Tibial nerve (tissue), 4 donors: ENCODE data around the gene FAIM2. TPM values are rescaled to one million over a fixed set of nuclear protein-coding genes. Genes with fewer than 3 reads are reported as not detected.

Experiments
- DNase-seq, 2 donors: peaks; one replicate each; pipeline ENCODE4 v3.0.0-alpha.2; 2019; ENCODE audit warnings: low spot score in 2 of 2
- H3K27ac ChIP-seq, 4 donors: fragments of 200-600 bp; sonication (generic) in 3 of 4; one replicate each; pipeline ENCODE4 v1.5.1; 2017 to 2019; ENCODE audit warnings: mild to moderate bottlenecking in 1 of 4
- H3K27me3 ChIP-seq, 2 donors: fragments of 200-600 bp; sonication (generic) in 1 of 2; one replicate each; pipeline versions ENCODE4 v1.5.1 to v1.6.0; 2017 to 2019
- H3K36me3 ChIP-seq, 3 donors: fragments of 200-600 bp; sonication (generic); one replicate each; pipeline ENCODE4 v1.5.1; 2018 to 2019
- H3K4me1 ChIP-seq, 4 donors: fragments of 200-600 bp; sonication (generic) in 3 of 4; one replicate each; pipeline ENCODE4 v1.5.1; 2017 to 2019
- H3K4me3 ChIP-seq, 4 donors: fragments of 200-600 bp; sonication (generic) in 3 of 4; one replicate each; pipeline ENCODE4 v1.5.1; 2017 to 2019; ENCODE audit warnings: mild to moderate bottlenecking in 1 of 4, moderate library complexity in 1 of 4
- H3K9me3 ChIP-seq, 4 donors: fragments of 200-600 bp; sonication (generic) in 3 of 4; one replicate each; pipeline ENCODE4 v1.5.1; 2017 to 2019
- EP300 ChIP-seq, 2 donors: sonication (generic); formaldehyde crosslinking; IDR thresholded peaks; one replicate each; pipeline ENCODE4 v1.6.1; 2017; ENCODE audit warnings: antibody characterized with exemption in 2 of 2, mild to moderate bottlenecking in 1 of 2
- POLR2A ChIP-seq, 2 donors: fragments of 450-650 bp; IDR thresholded peaks; one replicate each; pipeline ENCODE4 v1.6.1; 2017; ENCODE audit warnings: antibody characterized with exemption in 2 of 2, mild to moderate bottlenecking in 2 of 2, moderate library complexity in 2 of 2
- WGBS, 2 donors: methylation state at CpG; one replicate each; pipeline ENCODE4 v1.1.5; 2018; 5-methylcytosine and 5-hydroxymethylcytosine counted together
- total RNA-seq, 4 donors: library from RNA; depleted of rRNA; stranded (reverse); fragments of >200 nt; gene quantifications; one replicate each; pipeline ENCODE4 v1.1.0, GENCODE V29; 2016
- TF ChIP-seq, protein P1 (sequence below), 5 experiments: fragments of 200-600 bp in 3 of 5; fragments of 450-650 bp in 2 of 5; sonication (generic) in 3 of 5; IDR thresholded peaks; one replicate each; pipeline ENCODE4 v1.5.1; 2016 to 2019; ENCODE audit warnings: antibody characterized with exemption in 5 of 5, mild to moderate bottlenecking in 3 of 5, moderate library complexity in 2 of 5

Gene FAIM2
- total RNA-seq, 4 donors from 2014 or later, result 6.9 to 68.6 (median 36.9) TPM

- no peak for DNase-seq
- 85 to 88% methylated on average over 25 to 31 of the region's 32 CpGs for WGBS, 2 donors
- Histone ChIP-seq H3K36me3 (no peaks in the 10 kb centered on the region), H3K9me3 (no peaks in the 10 kb centered on the region), H3K4me1 (peaks cover 0 to 5% (median 1%) of the 10 kb centered on the region in 4 donors), H3K27ac (no peak within 1 kb of the TSS), H3K27me3 (peaks cover 0 to 28% of the 10 kb centered on the region in 2 donors), H3K4me3 (no peak within 1 kb of the TSS)
- TF ChIP-seq POLR2A (IDR thresholded peaks at IDR 0.05), result no peak
- TF ChIP-seq, protein P1, sequence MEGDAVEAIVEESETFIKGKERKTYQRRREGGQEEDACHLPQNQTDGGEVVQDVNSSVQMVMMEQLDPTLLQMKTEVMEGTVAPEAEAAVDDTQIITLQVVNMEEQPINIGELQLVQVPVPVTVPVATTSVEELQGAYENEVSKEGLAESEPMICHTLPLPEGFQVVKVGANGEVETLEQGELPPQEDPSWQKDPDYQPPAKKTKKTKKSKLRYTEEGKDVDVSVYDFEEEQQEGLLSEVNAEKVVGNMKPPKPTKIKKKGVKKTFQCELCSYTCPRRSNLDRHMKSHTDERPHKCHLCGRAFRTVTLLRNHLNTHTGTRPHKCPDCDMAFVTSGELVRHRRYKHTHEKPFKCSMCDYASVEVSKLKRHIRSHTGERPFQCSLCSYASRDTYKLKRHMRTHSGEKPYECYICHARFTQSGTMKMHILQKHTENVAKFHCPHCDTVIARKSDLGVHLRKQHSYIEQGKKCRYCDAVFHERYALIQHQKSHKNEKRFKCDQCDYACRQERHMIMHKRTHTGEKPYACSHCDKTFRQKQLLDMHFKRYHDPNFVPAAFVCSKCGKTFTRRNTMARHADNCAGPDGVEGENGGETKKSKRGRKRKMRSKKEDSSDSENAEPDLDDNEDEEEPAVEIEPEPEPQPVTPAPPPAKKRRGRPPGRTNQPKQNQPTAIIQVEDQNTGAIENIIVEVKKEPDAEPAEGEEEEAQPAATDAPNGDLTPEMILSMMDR (IDR thresholded peaks at IDR 0.05), result no peak
- no peak for TF ChIP-seq EP300 (IDR thresholded peaks at IDR 0.05)
Observed at GRCh38 chr12:49950273-49951251, 46.9 kb upstream of the FAIM2 start, which contains the start of gene AQP2. AQP2 (plus strand) TSS chr12:49950737; CDS start chr12:49950831, 94 bp downstream.

- Histone ChIP-seq H3K27me3 (peaks cover 0 to 21% of the 10 kb centered on the region in 2 donors), H3K4me1 (peaks cover 0 to 11% (median 3%) of the 10 kb centered on the region in 4 donors), H3K4me3 (no peak overlapping the region), H3K36me3 (no peaks in the 10 kb centered on the region), H3K9me3 (no peaks in the 10 kb centered on the region), H3K27ac (no peak overlapping the region)
- no peak for DNase-seq
- WGBS, 2 donors, result 92 to 95% methylated on average over 3 of the region's 3 CpGs
- TF ChIP-seq, protein P1 (IDR thresholded peaks at IDR 0.05), result no peak
- TF ChIP-seq EP300 (IDR thresholded peaks at IDR 0.05) (no peak), POLR2A (IDR thresholded peaks at IDR 0.05) (no peak)
Observed at GRCh38 chr12:49949866-49950265, 46.2 kb upstream of the FAIM2 start.

DNA sequence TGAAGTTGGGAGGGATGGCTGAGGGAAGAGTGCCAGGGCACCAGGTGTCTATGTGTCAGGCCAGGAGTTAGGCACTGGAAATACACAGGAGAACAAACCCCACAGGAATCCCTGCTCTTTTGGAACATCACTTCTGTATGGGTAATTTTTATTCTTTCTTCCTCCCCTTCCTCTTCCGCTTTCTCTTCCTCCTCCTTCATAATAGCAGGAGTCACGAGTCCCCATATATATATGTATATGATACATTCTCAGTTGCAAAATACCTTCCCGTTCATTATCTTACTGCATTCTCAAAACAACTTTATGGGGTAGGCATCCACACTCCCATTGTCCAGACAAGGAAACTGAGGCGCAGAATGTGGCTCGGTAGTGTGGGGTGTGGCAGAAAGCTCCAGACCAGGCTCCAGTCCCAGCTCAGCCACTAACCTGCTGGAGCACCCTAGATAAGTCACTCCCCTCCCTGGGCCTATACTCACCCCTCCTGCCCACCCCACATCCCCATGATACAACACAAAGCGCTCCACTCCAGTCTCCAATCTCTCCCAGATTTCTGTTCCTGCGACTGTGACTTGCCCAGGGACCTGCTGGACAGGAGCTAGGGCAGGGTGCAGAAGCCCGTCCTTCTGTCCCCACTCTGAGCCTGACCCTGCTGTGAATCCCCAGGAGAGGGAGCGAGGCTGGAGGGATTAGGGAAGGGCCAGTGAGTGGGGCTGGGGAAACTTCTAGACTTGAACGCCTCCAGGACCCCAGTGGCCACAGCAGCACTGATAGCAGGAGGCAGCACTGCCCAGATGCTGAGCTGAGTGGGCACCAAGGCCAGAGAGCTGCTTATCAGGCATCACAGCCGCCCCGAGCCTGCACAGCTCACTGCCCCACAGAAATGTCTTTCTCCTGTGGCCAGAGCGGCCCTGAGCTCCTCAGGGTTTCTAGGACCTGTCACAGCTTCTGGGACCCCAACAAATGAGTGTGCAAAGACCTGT, 45.5 kb upstream of the FAIM2 start:
- Histone ChIP-seq H3K4me3 (no peak overlapping the region), H3K27me3 (peaks cover 0 to 14% of the 10 kb centered on the region in 2 donors), H3K36me3 (no peaks in the 10 kb centered on the region), H3K27ac (no peak overlapping the region), H3K4me1 (peaks cover 0 to 11% (median 3%) of the 10 kb centered on the region in 4 donors), H3K9me3 (no peaks in the 10 kb centered on the region)
- no peak for DNase-seq
- WGBS, 2 donors, result 86 to 93% methylated on average over 13 of the region's 13 CpGs
- TF ChIP-seq, protein P1 (IDR thresholded peaks at IDR 0.05), result no peak
- TF ChIP-seq POLR2A (IDR thresholded peaks at IDR 0.05), result no peak

- Histone ChIP-seq H3K9me3 (no peaks in the 10 kb centered on the region), H3K4me3 (no peak overlapping the region), H3K27me3 (peaks cover 0 to 3% of the 10 kb centered on the region in 2 donors), H3K27ac (no peak overlapping the region), H3K4me1 (peaks cover 0 to 11% (median 3%) of the 10 kb centered on the region in 4 donors), H3K36me3 (no peaks in the 10 kb centered on the region)
- TF ChIP-seq, protein P1 (IDR thresholded peaks at IDR 0.05), result no peak
- TF ChIP-seq EP300 (IDR thresholded peaks at IDR 0.05), result no peak
- TF ChIP-seq POLR2A (IDR thresholded peaks at IDR 0.05), result no peak
- no peak for DNase-seq
- WGBS, 2 donors, result 78 to 90% methylated on average over 7 of the region's 7 CpGs
Observed at GRCh38 chr12:49947593-49948226, 44.0 kb upstream of the FAIM2 start.
